ENCODE results near the gene PSMB11. TPM values are rescaled to one million over a fixed set of nuclear protein-coding genes. Genes with fewer than 3 reads are reported as not detected.

PSMB11 gene
- total and polyA plus RNA-seq, 5 donors from 2014 or later: not detected

GRCh38 chr14:23047034-23047634 is 5.1 kb downstream of the PSMB11 start:
- Histone ChIP-seq H3K9me3 (ENCODE audit: control insufficient read depth in 2 of 2, low read length in 2 of 2) (no peaks in the 10 kb centered on the region), H3K27ac (ENCODE audit: insufficient read depth, low read length, poor library complexity, severe bottlenecking) (no peak overlapping the region), H3K27me3 (ENCODE audit: control insufficient read depth, insufficient read depth, low read length) (no peaks in the 10 kb centered on the region), H3K36me3 (ENCODE audit: control insufficient read depth, insufficient read depth, low read length) (no peaks in the 10 kb centered on the region), H3K4me1 (ENCODE audit: control insufficient read depth, insufficient read depth, low read length, poor library complexity, severe bottlenecking) (no peaks in the 10 kb centered on the region), H3K4me3 (ENCODE audit: low read depth, low read length) (no peak overlapping the region)
- DNase-seq (no peak), ATAC-seq (ENCODE audit: low read depth in 2 of 2) (no peak)
- H3K4me1 Mint-ChIP-seq: no peaks in the 10 kb centered on the region
- H3K9me3 Mint-ChIP-seq: no peaks in the 10 kb centered on the region
- H3K27ac Mint-ChIP-seq: peak overlapping the region in 2 of 3 donors; percentile 32 to 45
- H3K4me3 Mint-ChIP-seq: peak overlapping the region in 1 of 4 donors; percentile 78
- H3K27me3 Mint-ChIP-seq: peaks cover 5% of the 10 kb centered on the region
- H3K36me3 Mint-ChIP-seq: no peaks in the 10 kb centered on the region

- ATAC-seq (ENCODE audit: low read depth in 2 of 2) (no peak), DNase-seq (no peak)
- Mint-ChIP-seq H3K27ac (peak overlapping the region in 1 of 3 donors; percentile 45), H3K27me3 (peaks cover 5% of the 10 kb centered on the region), H3K4me1 (peaks cover 0 to 2% (median 0%) of the 10 kb centered on the region in 4 donors), H3K36me3 (no peaks in the 10 kb centered on the region), H3K4me3 (peak overlapping the region in 1 of 4 donors; percentile 78), H3K9me3 (no peaks in the 10 kb centered on the region)
- no peak overlapping the region for H3K27ac ChIP-seq (ENCODE audit: insufficient read depth, low read length, poor library complexity, severe bottlenecking)
- H3K4me3 ChIP-seq (ENCODE audit: low read depth, low read length): no peak overlapping the region
- no peaks in the 10 kb centered on the region for H3K9me3 ChIP-seq (ENCODE audit: control insufficient read depth in 2 of 2, low read length in 2 of 2)
- no peaks in the 10 kb centered on the region for H3K27me3 ChIP-seq (ENCODE audit: control insufficient read depth, insufficient read depth, low read length)
- no peaks in the 10 kb centered on the region for H3K4me1 ChIP-seq (ENCODE audit: control insufficient read depth, insufficient read depth, low read length, poor library complexity, severe bottlenecking)
- H3K36me3 ChIP-seq (ENCODE audit: control insufficient read depth, insufficient read depth, low read length): no peaks in the 10 kb centered on the region
These were observed 6.0 kb downstream of the PSMB11 start for GRCh38 chr14:23047751-23048693.

- Mint-ChIP-seq H3K36me3 (no peaks in the 10 kb centered on the region), H3K4me3 (no peak overlapping the region), H3K4me1 (peaks cover 0 to 3% (median 0%) of the 10 kb centered on the region in 4 donors), H3K9me3 (no peaks in the 10 kb centered on the region), H3K27me3 (peaks cover 5% of the 10 kb centered on the region), H3K27ac (no peak overlapping the region)
- Histone ChIP-seq H3K27ac (ENCODE audit: insufficient read depth, low read length, poor library complexity, severe bottlenecking) (no peak overlapping the region), H3K27me3 (ENCODE audit: control insufficient read depth, insufficient read depth, low read length) (no peaks in the 10 kb centered on the region), H3K4me3 (ENCODE audit: low read depth, low read length) (no peak overlapping the region), H3K9me3 (ENCODE audit: control insufficient read depth in 2 of 2, low read length in 2 of 2) (no peaks in the 10 kb centered on the region), H3K36me3 (ENCODE audit: control insufficient read depth, insufficient read depth, low read length) (no peaks in the 10 kb centered on the region), H3K4me1 (ENCODE audit: control insufficient read depth, insufficient read depth, low read length, poor library complexity, severe bottlenecking) (no peaks in the 10 kb centered on the region)
- ATAC-seq (ENCODE audit: low read depth in 2 of 2): no peak
- no peak for DNase-seq
These were observed 7.0 kb downstream of the PSMB11 start for GRCh38 chr14:23049011-23049410.

GRCh38 chr14:23051141-23052057 is 9.4 kb downstream of the PSMB11 start:
- Histone ChIP-seq H3K4me3 (ENCODE audit: low read depth, low read length) (no peak overlapping the region), H3K27ac (ENCODE audit: insufficient read depth, low read length, poor library complexity, severe bottlenecking) (no peak overlapping the region), H3K27me3 (ENCODE audit: control insufficient read depth, insufficient read depth, low read length) (no peaks in the 10 kb centered on the region), H3K36me3 (ENCODE audit: control insufficient read depth, insufficient read depth, low read length) (no peaks in the 10 kb centered on the region), H3K9me3 (ENCODE audit: control insufficient read depth in 2 of 2, low read length in 2 of 2) (no peaks in the 10 kb centered on the region), H3K4me1 (ENCODE audit: control insufficient read depth, insufficient read depth, low read length, poor library complexity, severe bottlenecking) (peaks cover 5% of the 10 kb centered on the region)
- no peak for DNase-seq
- Mint-ChIP-seq H3K27ac (no peak overlapping the region), H3K4me3 (no peak overlapping the region), H3K4me1 (peaks cover 0 to 10% (median 5%) of the 10 kb centered on the region in 4 donors), H3K27me3 (peaks cover 5% of the 10 kb centered on the region), H3K36me3 (no peaks in the 10 kb centered on the region), H3K9me3 (no peaks in the 10 kb centered on the region)
- no peak for ATAC-seq (ENCODE audit: low read depth in 2 of 2)

GRCh38 chr14:23052182-23052623 is 10.2 kb downstream of the PSMB11 start:
- peak overlapping the region in 1 of 4 donors; percentile 79 for H3K4me3 Mint-ChIP-seq
- peaks cover 0 to 17% (median 10%) of the 10 kb centered on the region in 4 donors for H3K4me1 Mint-ChIP-seq
- Histone ChIP-seq H3K27me3 (ENCODE audit: control insufficient read depth, insufficient read depth, low read length) (no peaks in the 10 kb centered on the region), H3K27ac (ENCODE audit: insufficient read depth, low read length, poor library complexity, severe bottlenecking) (no peak overlapping the region), H3K36me3 (ENCODE audit: control insufficient read depth, insufficient read depth, low read length) (no peaks in the 10 kb centered on the region), H3K4me1 (ENCODE audit: control insufficient read depth, insufficient read depth, low read length, poor library complexity, severe bottlenecking) (peaks cover 13% of the 10 kb centered on the region), H3K9me3 (ENCODE audit: control insufficient read depth in 2 of 2, low read length in 2 of 2) (no peaks in the 10 kb centered on the region), H3K4me3 (ENCODE audit: low read depth, low read length) (no peak overlapping the region)
- peak overlapping the region in 1 of 3 donors; percentile 55 for H3K27ac Mint-ChIP-seq
- no peaks in the 10 kb centered on the region for H3K9me3 Mint-ChIP-seq
- ATAC-seq (ENCODE audit: low read depth in 2 of 2): no peak
- no peaks in the 10 kb centered on the region for H3K36me3 Mint-ChIP-seq
- DNase-seq: no peak
- peaks cover 4% of the 10 kb centered on the region for H3K27me3 Mint-ChIP-seq

- H3K4me1 Mint-ChIP-seq: peaks cover 0 to 17% (median 10%) of the 10 kb centered on the region in 4 donors
- H3K4me1 ChIP-seq (ENCODE audit: control insufficient read depth, insufficient read depth, low read length, poor library complexity, severe bottlenecking): peaks cover 16% of the 10 kb centered on the region
- no peak overlapping the region for H3K4me3 ChIP-seq (ENCODE audit: low read depth, low read length)
- DNase-seq (no peak), ATAC-seq (ENCODE audit: low read depth in 2 of 2) (no peak)
- no peak overlapping the region for H3K27ac ChIP-seq (ENCODE audit: insufficient read depth, low read length, poor library complexity, severe bottlenecking)
- H3K4me3 Mint-ChIP-seq: peak overlapping the region in 1 of 4 donors; percentile 8
- no peaks in the 10 kb centered on the region for H3K27me3 ChIP-seq (ENCODE audit: control insufficient read depth, insufficient read depth, low read length)
- H3K27me3 Mint-ChIP-seq: no peaks in the 10 kb centered on the region
- peak overlapping the region in 1 of 3 donors; percentile 55 for H3K27ac Mint-ChIP-seq
- no peaks in the 10 kb centered on the region for H3K36me3 Mint-ChIP-seq
- H3K36me3 ChIP-seq (ENCODE audit: control insufficient read depth, insufficient read depth, low read length): no peaks in the 10 kb centered on the region
- no peaks in the 10 kb centered on the region for H3K9me3 Mint-ChIP-seq
- no peaks in the 10 kb centered on the region for H3K9me3 ChIP-seq (ENCODE audit: control insufficient read depth in 2 of 2, low read length in 2 of 2)
These were observed 10.7 kb downstream of the PSMB11 start for GRCh38 chr14:23052671-23053070.

- Mint-ChIP-seq H3K9me3 (no peaks in the 10 kb centered on the region), H3K27me3 (no peaks in the 10 kb centered on the region), H3K27ac (no peak overlapping the region), H3K36me3 (no peaks in the 10 kb centered on the region), H3K4me1 (peaks cover 0 to 21% (median 15%) of the 10 kb centered on the region in 4 donors), H3K4me3 (peak overlapping the region in 1 of 4 donors; percentile 8)
- H3K9me3 ChIP-seq (ENCODE audit: control insufficient read depth in 2 of 2, low read length in 2 of 2): no peaks in the 10 kb centered on the region
- peaks cover 22% of the 10 kb centered on the region for H3K4me1 ChIP-seq (ENCODE audit: control insufficient read depth, insufficient read depth, low read length, poor library complexity, severe bottlenecking)
- no peak for DNase-seq
- no peak overlapping the region for H3K4me3 ChIP-seq (ENCODE audit: low read depth, low read length)
- H3K27ac ChIP-seq (ENCODE audit: insufficient read depth, low read length, poor library complexity, severe bottlenecking): no peak overlapping the region
- H3K36me3 ChIP-seq (ENCODE audit: control insufficient read depth, insufficient read depth, low read length): no peaks in the 10 kb centered on the region
- no peak for ATAC-seq (ENCODE audit: low read depth in 2 of 2)
- no peaks in the 10 kb centered on the region for H3K27me3 ChIP-seq (ENCODE audit: control insufficient read depth, insufficient read depth, low read length)
These were observed 11.4 kb downstream of the PSMB11 start for GRCh38 chr14:23053426-23053825.
